Measurements from ENCODE around the gene METTL26.

GRCh38 chr16:629185-629832, 6.8 kb downstream of the METTL26 start:
- no peak for TF ChIP-seq CTCF (IDR thresholded peaks at IDR 0.05)
- no peak for TF ChIP-seq POLR2A (IDR thresholded peaks at IDR 0.05)
